Uterus (tissue), 4 donors: Measurements from ENCODE around the gene VMAC. TPM values are rescaled to one million over a fixed set of nuclear protein-coding genes. Genes with fewer than 3 reads are reported as not detected.
A peak's percentile ranks its signal among the peaks of the same experiment; 100 is the strongest.
"Not testable (repeated sequence)": the region's sequence is repeated elsewhere in the genome, so short reads cannot be mapped to it uniquely, and the experiment has no call there.

Experiments used
- DNase-seq, 2 donors: peaks; one replicate each; pipeline ENCODE4 v3.0.0-alpha.2; 2019 to 2020
- H3K27ac ChIP-seq, 2 donors: fragments of 200-600 bp; sonication (generic); 1 replicate in 1 of 2; 2 replicates in 1 of 2; pipeline ENCODE4 v1.5.1; 2016 to 2018
- H3K27me3 ChIP-seq, 2 donors: fragments of 200-600 bp; sonication (generic); one replicate each; pipeline ENCODE4 v1.5.1; 2018 to 2019; ENCODE audit warnings: control low read depth in 1 of 2
- H3K36me3 ChIP-seq, 2 donors: fragments of 200-600 bp; sonication (generic); one replicate each; pipeline ENCODE4 v1.5.1; 2019; ENCODE audit warnings: control low read depth in 1 of 2
- H3K4me1 ChIP-seq, 2 donors: fragments of 200-600 bp; sonication (generic); one replicate each; pipeline ENCODE4 v1.5.1; 2018 to 2019; ENCODE audit warnings: control low read depth in 1 of 2
- H3K4me3 ChIP-seq, 2 donors: fragments of 200-600 bp; sonication (generic); 1 replicate in 1 of 2; 2 replicates in 1 of 2; pipeline ENCODE4 v1.5.1; 2018 to 2019; ENCODE audit warnings: mild to moderate bottlenecking in 1 of 2
- H3K9me3 ChIP-seq, 2 donors: fragments of 200-600 bp; sonication (generic); one replicate each; pipeline ENCODE4 v1.5.1; 2019; ENCODE audit warnings: control low read depth in 1 of 2
- CTCF ChIP-seq, 4 experiments: fragments of 200-600 bp in 2 of 4; fragments of 450-650 bp in 2 of 4; sonication (generic) in 2 of 4; IDR thresholded peaks; one replicate each; pipeline ENCODE4 v1.5.1; 2016 to 2019; ENCODE audit warnings: antibody characterized with exemption in 4 of 4, mild to moderate bottlenecking in 2 of 4, moderate library complexity in 1 of 4
- POLR2A ChIP-seq, 2 donors: fragments of 450-650 bp; IDR thresholded peaks; one replicate each; pipeline ENCODE4 v1.6.1; 2016; ENCODE audit warnings: antibody characterized with exemption in 2 of 2, mild to moderate bottlenecking in 1 of 2, moderate library complexity in 1 of 2
- intact Hi-C: fragments of 100-400 bp; cut with DNase I; formaldehyde crosslinking; loops from one replicate; pipeline ENCODE4 v1.15.1; 2023; ENCODE audit warnings: low total_unique reads
- total RNA-seq, 4 donors: library from RNA; depleted of rRNA in 3 of 4; stranded (reverse); fragments of >200 nt in 3 of 4; gene quantifications; one replicate each; pipeline versions ENCODE4 v1.1.0 to v1.2.4, GENCODE V29; 2014 to 2023
- donor health status: DM: yes; HTN: yes; CAD: no.

Gene VMAC
- 10 to 100 TPM in 1 of 4 donors, 1 to 10 TPM in 3; 2.6 to 10.9 (median 7.1) TPM for total RNA-seq

DNA sequence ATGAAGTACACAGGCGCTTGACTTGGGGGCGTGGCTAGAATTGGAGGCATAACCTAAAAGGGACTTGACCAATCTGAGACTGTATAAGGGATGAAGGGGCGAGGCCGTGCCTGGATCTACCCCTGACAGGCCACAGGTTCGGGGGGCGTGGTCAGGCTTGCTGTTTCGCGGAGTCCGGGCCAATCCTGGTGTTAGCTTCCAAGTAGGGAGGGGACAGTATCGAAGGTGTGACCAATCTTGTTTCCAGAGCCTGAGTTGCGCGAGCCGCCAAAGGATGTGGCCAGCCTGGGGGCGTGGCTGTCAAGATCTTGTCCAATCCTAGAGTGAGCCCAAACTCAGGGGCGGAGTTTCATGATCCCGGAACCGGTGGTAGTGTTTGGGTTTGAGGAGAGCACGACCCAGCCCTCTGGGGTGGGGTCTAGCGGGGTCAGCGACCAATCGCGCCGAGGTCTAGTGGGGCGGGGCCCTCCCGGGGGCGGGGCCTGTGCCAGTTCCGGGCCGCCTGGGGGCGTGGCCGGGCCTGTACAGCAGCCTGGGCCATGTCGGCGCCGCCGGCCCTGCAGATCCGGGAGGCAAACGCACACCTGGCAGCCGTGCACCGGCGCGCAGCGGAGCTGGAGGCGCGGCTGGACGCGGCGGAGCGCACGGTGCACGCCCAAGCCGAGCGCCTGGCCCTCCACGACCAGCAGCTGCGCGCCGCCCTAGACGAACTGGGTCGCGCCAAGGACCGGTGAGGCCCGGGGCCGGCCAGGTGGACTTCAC lies at the start of gene VMAC:
VMAC (plus strand) TSS at position 521 of the 762 bp plus-strand sequence; CDS start at position 540, 19 bp downstream.
- H3K4me1 ChIP-seq, result peaks cover 0 to 14% of the 10 kb centered on the region in 2 donors
- intact Hi-C loops, result no loop called here

GRCh38 chr19:5855151-5855550 lies 49.5 kb upstream of the VMAC start:
- intact Hi-C loops, H3K9me3 ChIP-seq, H3K27ac ChIP-seq, H3K4me3 ChIP-seq, H3K27me3 ChIP-seq, DNase-seq, H3K4me1 ChIP-seq, H3K36me3 ChIP-seq: not testable (repeated sequence)

More for the DNA sequence above, at the start of gene VMAC:
- no peaks in the 10 kb centered on the region for H3K27me3 ChIP-seq
- H3K27ac ChIP-seq, result peak within 1 kb of the TSS; percentile 91
- H3K9me3 ChIP-seq, result no peaks in the 10 kb centered on the region
- no peaks in the 10 kb centered on the region for H3K36me3 ChIP-seq
- TF ChIP-seq POLR2A (IDR thresholded peaks at IDR 0.05), result peak in 1 of 2 donors; percentile 68
- TF ChIP-seq CTCF (IDR thresholded peaks at IDR 0.05), result no peak
- peak; percentile 100 for DNase-seq
- peak within 1 kb of the TSS; percentile 64 to 88 for H3K4me3 ChIP-seq

- Histone ChIP-seq H3K27me3 (no peaks in the 10 kb centered on the region), H3K36me3 (no peaks in the 10 kb centered on the region), H3K4me3 (no peak overlapping the region), H3K27ac (no peak overlapping the region), H3K4me1 (no peaks in the 10 kb centered on the region), H3K9me3 (no peaks in the 10 kb centered on the region)
- no peak for DNase-seq
- intact Hi-C loops, result no loop called here
- TF ChIP-seq CTCF (IDR thresholded peaks at IDR 0.05) (no peak), POLR2A (IDR thresholded peaks at IDR 0.05) (no peak)
Observed at GRCh38 chr19:5857203-5858081, 47.2 kb upstream of the VMAC start.

DNA sequence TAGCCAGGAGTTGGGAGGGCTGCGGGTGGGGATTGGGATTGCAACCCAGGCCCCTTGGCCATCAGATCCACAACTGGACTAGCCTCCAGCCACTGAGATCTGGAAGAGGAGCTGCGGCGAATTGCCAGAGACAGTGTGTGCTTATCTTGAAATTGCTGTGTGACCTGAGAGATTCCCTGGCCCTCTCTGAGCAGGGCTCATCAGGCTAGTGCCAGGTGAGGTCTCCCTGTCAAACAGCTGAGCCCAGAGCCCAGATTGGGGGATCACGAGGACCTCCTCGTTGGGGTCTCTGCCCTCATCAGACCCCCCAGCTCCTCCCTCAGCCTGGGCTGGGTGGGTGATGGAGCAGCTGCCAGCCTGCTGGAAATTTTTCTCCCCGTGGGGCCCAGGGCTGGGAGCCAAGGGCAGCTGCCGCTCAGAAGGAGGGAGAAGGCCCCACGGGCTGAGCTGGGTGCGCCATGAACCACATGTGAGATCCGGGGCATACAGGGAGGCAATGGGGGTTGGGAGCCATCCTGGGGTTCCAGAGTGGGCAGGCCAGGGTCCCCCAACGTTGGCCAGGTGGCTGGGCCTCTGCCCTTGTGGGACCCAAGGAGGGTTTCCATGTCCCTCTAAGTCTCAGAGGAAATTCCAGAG lies 41.5 kb upstream of the VMAC start:
- TF ChIP-seq CTCF (IDR thresholded peaks at IDR 0.05), result no peak
- no peak for TF ChIP-seq POLR2A (IDR thresholded peaks at IDR 0.05)

GRCh38 chr19:5864013-5864720 lies 40.5 kb upstream of the VMAC start:
- intact Hi-C loops, result no loop called here
- no peaks in the 10 kb centered on the region for H3K4me1 ChIP-seq
- no peaks in the 10 kb centered on the region for H3K9me3 ChIP-seq
- TF ChIP-seq POLR2A (IDR thresholded peaks at IDR 0.05), result no peak
- TF ChIP-seq CTCF (IDR thresholded peaks at IDR 0.05), result no peak
- no peak for DNase-seq
- H3K27me3 ChIP-seq, result no peaks in the 10 kb centered on the region
- H3K4me3 ChIP-seq, result no peak overlapping the region
- H3K27ac ChIP-seq, result no peak overlapping the region
- H3K36me3 ChIP-seq, result no peaks in the 10 kb centered on the region

More for the DNA sequence above, 41.5 kb upstream of the VMAC start:
- Histone ChIP-seq H3K4me3 (no peak overlapping the region), H3K4me1 (no peaks in the 10 kb centered on the region), H3K27ac (no peak overlapping the region), H3K36me3 (no peaks in the 10 kb centered on the region), H3K27me3 (no peaks in the 10 kb centered on the region), H3K9me3 (no peaks in the 10 kb centered on the region)
- intact Hi-C loops, result no loop called here
- no peak for DNase-seq
